Activated effector memory CD4-positive, alpha-beta T cell treated with anti-CD3 and anti-CD28 coated beads, Interleukin-2, amount 50 U/mL, for 16 hours (primary cell): ENCODE results near the gene LITAF.
"Not testable (repeated sequence)": the region's sequence is repeated elsewhere in the genome, so short reads cannot be mapped to it uniquely, and the experiment has no call there.

ENCODE experiments used
- DNase-seq: peaks from one replicate; pipeline ENCODE4 v3.0.0-alpha.2; 2020

The LITAF gene

DNA sequence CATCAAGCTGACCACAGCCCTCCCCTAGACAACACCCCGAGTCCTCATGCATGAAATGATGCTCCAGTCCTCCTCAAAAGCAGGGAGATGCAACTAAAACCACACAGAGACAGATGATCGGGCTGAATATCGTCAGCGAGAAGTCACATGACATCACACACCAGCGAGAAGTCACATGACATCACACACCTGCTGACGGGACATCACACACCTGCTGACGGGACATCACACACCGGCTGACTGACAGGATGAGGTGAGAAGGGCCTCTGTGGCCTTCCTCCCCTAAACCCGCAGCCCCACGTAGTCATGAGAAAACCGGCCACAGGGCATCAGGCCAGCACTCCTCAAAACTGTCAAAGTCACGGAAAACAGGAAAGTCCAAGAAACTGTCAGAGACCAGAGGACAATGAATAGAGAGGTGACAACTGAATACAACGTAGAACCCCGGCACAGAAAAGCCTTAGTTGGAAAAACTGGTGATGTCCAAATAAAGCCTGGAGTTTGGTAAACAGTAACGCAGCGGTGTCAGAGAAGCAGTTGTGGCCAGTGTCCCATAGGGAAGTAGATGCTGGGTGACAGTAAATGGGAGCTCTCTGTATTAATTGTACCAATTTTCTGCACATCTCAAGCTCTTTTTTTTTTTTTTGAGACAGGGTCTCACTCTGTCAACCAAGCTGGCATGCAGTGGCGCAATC is 14.3 kb downstream of the LITAF start:
- DNase-seq, result peak; percentile 73

DNA sequence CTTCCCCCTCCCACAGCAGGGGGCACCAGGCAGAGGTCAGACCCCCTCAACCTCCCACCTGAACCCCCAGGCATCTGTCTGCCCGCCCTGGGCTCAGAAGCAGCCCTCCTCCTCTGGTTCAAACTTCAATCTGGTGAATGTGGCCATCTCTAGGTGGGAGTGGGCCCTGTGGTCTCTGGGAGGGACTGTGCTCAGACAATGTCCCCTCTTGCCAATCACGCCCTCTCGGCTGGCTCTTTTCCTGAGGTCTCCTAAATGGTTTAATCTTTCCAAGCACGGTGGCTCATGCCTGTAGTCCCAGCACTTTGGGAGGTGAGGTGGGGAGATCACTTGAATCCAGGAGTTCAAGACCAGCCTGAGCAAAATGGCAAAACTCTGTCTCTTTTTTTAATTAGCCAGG is 15.2 kb downstream of the LITAF start:
- DNase-seq, result peak; percentile 38

GRCh38 chr16:11570806-11571205 is 15.9 kb downstream of the LITAF start:
- peak; percentile 6 for DNase-seq

DNA sequence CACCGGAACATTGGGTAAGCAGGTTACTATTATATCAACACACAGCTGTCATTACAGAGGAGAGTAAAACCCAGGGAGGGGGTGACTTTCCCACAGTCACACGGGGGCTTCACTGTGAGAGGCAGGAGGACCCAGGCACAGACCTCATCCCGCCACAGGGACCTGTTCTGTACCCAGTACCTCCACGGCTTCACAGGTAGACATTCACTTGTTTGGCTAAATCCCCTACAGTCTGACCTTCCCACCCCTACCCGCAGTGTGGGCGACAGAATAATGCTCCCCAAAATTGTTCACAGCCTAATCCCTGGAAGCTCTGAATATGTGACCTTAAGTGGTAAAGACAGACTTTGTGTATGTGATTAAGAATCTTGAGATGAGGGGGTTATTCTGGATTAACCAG is 16.5 kb downstream of the LITAF start:
- peak; percentile 37 for DNase-seq

DNA sequence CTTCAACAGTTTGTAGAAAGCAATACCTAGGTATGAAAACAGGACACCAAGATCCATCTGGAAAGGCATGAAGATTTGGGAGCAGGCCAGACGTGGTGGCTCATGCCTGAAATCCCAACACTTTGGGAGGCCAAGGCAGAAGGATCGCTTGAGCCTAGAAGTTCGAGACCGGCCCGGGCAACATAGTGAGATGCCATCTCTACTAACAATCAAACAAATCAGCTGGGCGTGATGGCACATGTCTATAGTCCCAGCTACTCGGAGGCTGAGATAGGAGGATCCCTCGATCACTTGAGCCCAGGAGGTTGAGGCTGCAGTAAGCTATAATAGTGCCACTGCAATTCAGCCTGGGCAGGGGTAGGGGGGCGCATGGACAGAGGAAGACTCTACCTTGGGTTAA is 20.3 kb downstream of the LITAF start:
- peak; percentile 50 for DNase-seq

DNA sequence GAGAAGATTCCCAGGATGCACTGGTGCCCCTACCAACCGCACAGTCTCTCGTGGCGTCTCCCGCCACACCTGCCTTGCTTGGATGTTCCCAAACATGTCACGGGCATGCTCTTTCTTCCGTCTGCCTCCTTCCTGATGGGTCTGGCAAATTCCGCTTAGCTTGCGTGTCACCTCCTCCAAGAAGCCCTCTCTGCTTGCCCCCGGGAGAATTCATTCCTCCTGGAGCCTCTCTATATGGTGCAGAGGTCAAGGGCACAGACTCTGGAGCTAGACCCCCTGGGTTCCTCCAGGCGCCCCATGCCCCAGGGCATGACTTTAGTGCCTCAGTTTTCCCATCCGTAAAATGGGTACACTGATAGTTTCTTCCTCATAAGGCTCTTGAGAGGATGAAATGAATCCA is 21.1 kb downstream of the LITAF start:
- DNase-seq, result peak; percentile 37

GRCh38 chr16:11564046-11564926 is 22.4 kb downstream of the LITAF start:
- DNase-seq, result peak; percentile 59

DNA sequence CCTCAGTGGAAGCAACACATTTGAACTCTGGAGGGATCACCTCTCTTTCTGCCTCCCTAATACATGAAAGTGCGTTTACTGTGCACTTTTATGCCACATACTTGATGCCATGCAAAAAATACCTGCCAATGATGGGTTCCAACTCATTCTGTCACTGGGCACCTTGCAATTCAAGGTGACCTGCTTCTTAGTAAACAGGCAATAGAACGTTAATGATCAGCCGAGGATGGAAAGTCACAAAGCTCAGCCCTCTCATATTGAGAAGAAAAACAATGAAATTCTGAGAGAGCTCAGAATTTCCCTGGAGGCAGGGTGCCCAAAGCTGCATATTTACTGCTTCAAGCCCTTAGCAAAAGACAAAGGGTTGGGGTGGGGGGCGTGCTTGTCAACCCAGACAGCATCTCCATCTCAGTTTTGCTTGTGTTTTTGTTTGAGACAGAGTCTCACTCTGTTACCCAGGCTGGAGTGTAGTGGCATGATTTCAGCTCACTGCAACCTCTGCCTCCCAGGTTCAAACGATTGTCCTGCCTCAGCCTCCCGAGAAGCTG is 23.2 kb downstream of the LITAF start:
- DNase-seq, result peak; percentile 42

DNA sequence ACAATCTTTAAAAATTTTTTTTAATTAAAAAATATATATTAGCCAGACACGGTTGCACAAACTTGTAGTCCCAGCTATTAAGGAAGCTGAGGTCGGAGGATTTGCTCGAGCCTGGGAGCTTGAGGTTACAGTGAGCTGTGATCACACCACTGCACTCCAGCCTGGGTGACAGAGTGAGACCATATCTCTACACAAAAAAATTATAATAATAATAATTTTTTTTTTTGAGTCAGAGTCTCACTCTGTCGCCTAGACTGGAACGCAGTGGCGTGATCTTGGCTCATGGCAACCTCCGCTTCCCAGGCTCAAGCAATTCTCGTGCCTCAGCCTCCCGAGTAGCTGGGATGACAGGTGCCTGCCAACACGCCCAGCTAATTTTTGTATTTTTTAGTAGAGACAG is 23.8 kb downstream of the LITAF start:
- DNase-seq, result no peak

DNA sequence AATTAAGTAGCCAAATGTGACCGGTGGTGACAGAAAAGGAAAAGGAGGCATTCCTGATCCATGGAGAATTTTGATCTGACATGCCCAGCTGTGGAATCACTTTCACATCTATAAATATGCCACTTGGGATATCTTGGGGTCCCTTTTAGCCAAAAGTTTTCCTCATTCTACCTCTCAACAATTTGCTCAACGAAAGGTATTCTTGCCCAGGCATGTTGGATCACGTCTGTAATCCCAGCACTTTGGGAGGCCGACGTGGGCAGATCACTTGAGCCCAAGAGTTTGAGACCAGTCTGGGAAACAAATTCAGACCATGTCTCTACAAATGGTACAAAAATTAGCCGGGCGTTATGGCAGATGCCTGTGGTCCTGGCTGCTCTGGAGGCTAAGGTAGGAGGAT is 24.3 kb downstream of the LITAF start:
- DNase-seq, result no peak

DNA sequence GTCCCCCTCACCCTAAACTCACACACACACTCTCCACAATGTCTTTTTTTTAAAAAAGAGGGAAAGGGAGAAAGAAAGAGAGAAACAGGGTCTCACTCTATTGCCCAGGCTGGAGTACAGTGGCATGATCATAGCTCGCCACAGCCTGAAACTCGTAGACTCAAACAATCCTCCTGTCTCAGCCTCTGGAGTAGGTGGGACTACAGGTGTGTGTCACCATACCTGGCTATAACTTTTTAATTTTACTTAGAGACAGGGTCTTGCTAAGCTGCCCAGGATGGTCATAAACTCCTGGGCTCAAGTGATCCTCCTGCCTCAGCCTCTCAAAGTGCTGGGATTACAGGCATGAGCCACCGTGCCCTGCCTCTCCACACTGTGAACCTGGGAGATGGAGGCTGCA is 24.9 kb downstream of the LITAF start:
- DNase-seq, result no peak

- DNase-seq, result no peak
Measured at GRCh38 chr16:11561454-11561805, 25.3 kb downstream of the LITAF start.

- DNase-seq, result peak; percentile 77
Measured at GRCh38 chr16:11560701-11561453, 25.8 kb downstream of the LITAF start.

DNA sequence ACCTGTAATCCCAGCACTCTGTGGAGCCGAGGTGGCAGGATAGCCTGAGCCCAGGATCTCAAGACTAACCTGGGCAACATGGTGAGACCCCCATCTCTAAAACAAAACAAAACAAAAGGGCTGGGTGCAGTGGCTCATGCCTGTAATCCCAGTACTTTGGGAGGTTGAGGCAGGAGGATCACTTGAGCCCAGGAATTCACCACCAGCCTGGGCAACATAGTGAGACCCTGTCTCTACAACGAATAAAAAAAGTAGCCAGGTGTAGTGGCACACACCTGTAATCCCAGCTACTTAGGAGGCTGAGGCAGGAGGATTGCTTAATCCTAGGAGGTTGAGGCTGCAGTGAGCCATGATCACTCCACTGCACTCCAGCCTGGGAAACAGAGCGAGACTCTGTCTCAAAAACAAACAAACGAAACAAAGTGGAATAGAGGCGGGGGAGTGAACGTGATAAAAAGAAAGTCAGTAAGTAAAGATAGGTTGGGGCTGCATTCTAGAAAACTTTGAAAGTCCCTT is 28.4 kb downstream of the LITAF start:
- not testable (repeated sequence) for DNase-seq

GRCh38 chr16:11557801-11558200 is 28.9 kb downstream of the LITAF start:
- DNase-seq, result no peak

GRCh38 chr16:11556945-11557720 is 29.6 kb downstream of the LITAF start:
- no peak for DNase-seq

DNA sequence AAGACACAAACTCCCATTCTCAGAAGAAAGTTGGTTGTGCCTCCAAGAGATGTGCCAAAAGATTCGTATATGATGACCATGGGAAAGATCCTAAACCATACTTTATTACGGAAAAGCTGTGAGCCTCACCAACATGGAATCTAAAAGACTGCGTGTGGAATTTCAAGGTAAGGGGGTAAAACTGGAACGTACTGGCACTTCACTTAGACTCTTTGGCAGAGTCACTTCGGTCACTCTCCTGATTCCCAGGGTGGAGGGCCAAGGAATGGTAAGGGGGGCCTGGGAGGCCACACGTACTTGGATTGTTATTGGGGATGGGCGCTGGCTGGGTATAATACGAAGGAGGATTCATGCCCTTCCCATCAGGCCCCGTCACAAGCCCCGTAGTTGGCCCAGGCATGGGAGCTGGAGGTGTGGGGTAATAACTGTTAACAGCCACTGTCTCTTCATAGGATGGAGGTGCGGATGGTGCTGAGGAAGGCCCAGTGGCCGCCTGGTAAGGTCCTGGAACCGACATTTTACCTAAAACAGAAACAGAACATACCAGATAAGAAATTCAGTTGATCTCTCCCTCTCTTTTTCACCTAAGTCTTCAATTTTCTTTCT is 30.4 kb downstream of the LITAF start:
- no peak for DNase-seq

- DNase-seq, result no peak
Measured at GRCh38 chr16:11554053-11554452, 32.7 kb downstream of the LITAF start.

GRCh38 chr16:11553371-11553770 is 33.3 kb downstream of the LITAF start:
- DNase-seq, result no peak

- no peak for DNase-seq
Measured at GRCh38 chr16:11552440-11552839, 34.3 kb downstream of the LITAF start.

DNA sequence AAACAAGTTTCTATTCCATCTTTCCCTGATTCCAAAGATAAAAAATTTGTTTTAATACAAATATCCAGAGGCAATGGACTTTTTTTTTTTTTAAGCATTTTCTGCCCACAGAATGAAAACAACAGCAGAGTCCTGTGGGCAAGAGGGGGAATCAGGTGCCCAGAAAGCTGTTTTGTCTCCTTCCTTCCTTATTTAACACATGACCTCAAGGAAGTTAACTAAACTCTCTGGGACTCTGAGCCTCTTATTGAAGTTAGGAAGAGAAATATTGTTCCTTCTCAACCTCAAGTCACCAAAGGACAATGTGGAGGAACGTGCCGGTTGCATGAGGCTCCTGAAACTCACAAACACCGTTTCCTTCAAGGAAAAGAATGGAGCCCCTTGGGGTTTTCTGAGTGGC is 34.9 kb downstream of the LITAF start:
- no peak for DNase-seq
